ENCODE measurements around the gene GLRX2.

- no peak for TF ChIP-seq CTCF (IDR thresholded peaks at IDR 0.05)
- no peak for TF ChIP-seq POLR2A (IDR thresholded peaks at IDR 0.05)
- TF ChIP-seq EP300 (IDR thresholded peaks at IDR 0.05) = no peak
These were observed 3.3 kb upstream of the GLRX2 start for GRCh38 chr1:193108471-193108870.

All from sigmoid colon (tissue), 4 donors.